GM21576 (cell line): ENCODE data around the gene FOXS1.

Experiments used
- ATAC-seq: cut with Tn5 transposase; IDR thresholded peaks from one replicate; pipeline ENCODE4 v1.9.1; 2021; ENCODE audit warnings: mild to moderate bottlenecking, moderate library complexity; ENCODE audit not compliant: unreplicated experiment

Gene FOXS1

GRCh38 chr20:31861385-31862156, 16.2 kb upstream of the FOXS1 start:
- ATAC-seq = no peak

- no peak for ATAC-seq
Observed at GRCh38 chr20:31861135-31861384, 15.7 kb upstream of the FOXS1 start.

- ATAC-seq = no peak
Observed at GRCh38 chr20:31860390-31861134, 15.2 kb upstream of the FOXS1 start.

GRCh38 chr20:31859998-31860380, 14.6 kb upstream of the FOXS1 start:
- ATAC-seq = no peak

- no peak for ATAC-seq
Observed at GRCh38 chr20:31859266-31859997, 14.0 kb upstream of the FOXS1 start.

- ATAC-seq = no peak
Observed at GRCh38 chr20:31858760-31859083, 13.3 kb upstream of the FOXS1 start.

- ATAC-seq = no peak
Observed at GRCh38 chr20:31857861-31858759, 12.7 kb upstream of the FOXS1 start.

- ATAC-seq = no peak
Observed at GRCh38 chr20:31856516-31856915, 11.1 kb upstream of the FOXS1 start.

- no peak for ATAC-seq
Observed at GRCh38 chr20:31853481-31853880, 8.1 kb upstream of the FOXS1 start.

- no peak for ATAC-seq
Observed at GRCh38 chr20:31851240-31851955, 6.0 kb upstream of the FOXS1 start.

GRCh38 chr20:31849306-31849930, 4.0 kb upstream of the FOXS1 start:
- no peak for ATAC-seq

GRCh38 chr20:31848088-31848999, 2.9 kb upstream of the FOXS1 start:
- no peak for ATAC-seq

- no peak for ATAC-seq
Observed at GRCh38 chr20:31846793-31847138, 1.4 kb upstream of the FOXS1 start.

- no peak for ATAC-seq
Observed at GRCh38 chr20:31844737-31845299, 586 bp downstream of the FOXS1 start.

- no peak for ATAC-seq
Observed at GRCh38 chr20:31843881-31844280, 1.5 kb downstream of the FOXS1 start.

GRCh38 chr20:31843288-31843687, 2.1 kb downstream of the FOXS1 start:
- ATAC-seq = no peak

- no peak for ATAC-seq
Observed at GRCh38 chr20:31842471-31843157, 2.8 kb downstream of the FOXS1 start.

GRCh38 chr20:31841928-31842327, 3.5 kb downstream of the FOXS1 start:
- ATAC-seq = no peak
